Iris pigment epithelial cell (primary cell): ENCODE data around the gene EVI2B.
"Not testable (repeated sequence)": the region's sequence is repeated elsewhere in the genome, so short reads cannot be mapped to it uniquely, and the experiment has no call there.

Experiments used
- DNase-seq: peaks from one replicate; pipeline ENCODE4 v3.0.0-alpha.2; 2011; ENCODE audit warnings: low read depth

The EVI2B gene

DNA sequence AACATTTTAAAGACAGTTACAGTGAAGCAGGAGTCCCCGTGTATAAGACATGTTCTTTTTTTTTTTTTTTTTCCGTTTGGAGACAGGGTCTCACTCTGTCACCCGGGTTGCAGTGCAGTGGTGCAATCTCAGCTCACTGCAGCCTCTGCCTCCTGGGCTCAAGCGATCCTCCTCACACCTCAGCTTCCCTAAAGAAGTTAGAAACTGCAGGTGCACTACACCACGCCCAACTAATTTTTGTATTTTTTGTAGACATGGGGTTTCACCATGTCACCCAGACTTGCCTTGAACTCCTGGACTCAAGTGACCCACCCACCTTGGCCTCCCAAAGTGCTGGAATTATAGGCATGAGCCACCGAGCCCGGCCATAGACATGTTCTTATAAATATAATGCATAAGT, 3.0 kb downstream of the EVI2B start:
- DNase-seq, result no peak

DNA sequence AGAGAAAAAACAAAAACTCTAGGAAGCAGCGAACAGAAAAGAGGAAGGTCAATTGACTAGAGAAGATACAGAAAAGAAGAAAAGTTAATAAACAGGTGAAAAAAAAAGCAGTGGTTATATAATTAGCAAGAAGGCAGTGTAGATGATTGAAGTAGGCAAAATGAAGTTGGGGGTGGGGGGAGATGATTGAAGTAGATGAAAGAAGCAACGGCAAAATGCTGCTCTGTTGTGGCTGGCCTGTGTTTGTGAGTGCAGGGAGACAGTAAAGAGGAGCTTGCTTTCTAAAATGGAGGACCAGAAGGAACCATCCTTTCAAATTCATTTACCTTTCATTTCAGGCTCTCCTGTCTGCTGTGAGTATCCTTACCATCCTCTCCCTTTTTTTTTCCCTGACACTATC, 3.6 kb downstream of the EVI2B start:
- no peak for DNase-seq

DNA sequence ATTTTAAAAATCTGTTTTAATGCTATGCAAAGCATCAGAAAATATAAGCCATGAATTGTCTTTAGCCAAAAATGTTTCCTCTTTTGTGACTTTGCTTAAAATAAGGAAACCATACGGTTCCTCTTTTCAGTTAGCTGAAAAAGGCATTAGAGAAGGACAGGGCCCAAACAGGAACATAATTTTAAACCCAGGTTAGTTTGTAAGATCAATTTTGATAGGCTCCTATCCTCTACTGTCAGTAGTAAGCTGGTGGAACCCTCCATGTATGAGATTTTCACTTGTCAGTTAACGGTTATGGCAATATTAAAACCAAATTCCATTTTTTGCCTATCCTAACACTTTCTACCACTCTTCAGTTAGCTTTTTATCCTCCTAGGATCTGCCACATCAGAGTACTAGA, 4.3 kb downstream of the EVI2B start:
- DNase-seq, result no peak

DNA sequence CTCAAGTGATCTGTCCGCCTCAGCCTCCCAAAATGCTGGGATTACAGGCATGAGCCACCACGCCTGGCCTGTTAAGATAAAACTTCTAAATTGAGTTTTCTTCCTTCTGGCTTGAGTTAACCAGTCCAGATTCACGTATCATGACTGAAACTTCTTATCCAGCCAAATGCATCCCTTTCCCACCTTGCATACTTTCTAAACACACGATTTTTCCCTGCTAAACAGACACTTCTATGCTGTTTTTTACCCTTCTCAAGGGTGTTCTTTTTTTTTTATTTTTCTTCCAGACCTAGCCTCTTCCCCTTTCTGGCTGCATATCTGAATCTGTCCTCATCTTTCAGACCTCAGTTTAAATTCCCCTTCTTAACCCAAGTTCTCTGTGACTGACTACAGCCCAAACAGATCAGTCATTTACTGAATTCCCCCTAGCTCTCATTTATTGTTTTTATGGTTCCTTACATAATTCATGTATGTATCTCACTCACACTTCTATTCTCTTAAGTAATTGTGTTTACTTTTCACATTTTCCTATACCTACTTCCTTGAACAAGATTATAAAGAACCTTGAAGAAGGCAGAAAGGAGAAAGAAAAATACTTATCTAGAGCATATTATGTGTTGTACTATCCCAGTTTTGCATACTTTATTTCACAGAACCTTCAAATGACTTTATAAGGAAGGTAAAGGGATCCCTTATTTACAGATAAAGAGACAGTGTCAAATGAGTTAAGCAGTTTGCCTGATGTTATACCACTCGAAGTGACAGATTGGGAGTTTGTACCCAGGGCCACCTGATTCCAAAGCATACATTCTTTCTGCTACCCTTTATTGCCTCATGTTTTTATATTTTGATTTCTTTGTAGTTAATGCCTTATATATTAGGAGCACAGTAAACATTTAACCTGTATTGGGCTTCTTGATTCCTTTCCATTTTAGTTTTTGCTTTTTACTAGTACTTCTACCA, 5.2 kb downstream of the EVI2B start:
- no peak for DNase-seq

DNA sequence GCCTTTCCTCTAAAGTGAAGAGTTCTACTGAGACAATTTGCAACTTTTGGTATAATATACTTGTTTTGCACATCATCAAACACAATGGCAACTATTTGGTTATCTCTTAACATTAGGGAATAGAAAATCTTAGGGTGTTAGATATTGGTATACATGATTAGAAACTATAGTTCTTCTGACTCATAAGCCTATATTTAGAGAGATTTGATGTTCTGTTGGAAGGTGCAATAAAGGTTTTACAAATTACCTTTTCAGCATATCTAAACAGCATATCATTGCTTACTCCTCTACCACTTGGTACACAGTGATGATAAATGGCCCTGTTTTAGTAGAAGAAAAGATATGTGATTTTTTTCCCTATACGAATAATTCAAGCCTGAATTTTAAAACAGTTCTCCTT, 6.2 kb downstream of the EVI2B start:
- no peak for DNase-seq

DNA sequence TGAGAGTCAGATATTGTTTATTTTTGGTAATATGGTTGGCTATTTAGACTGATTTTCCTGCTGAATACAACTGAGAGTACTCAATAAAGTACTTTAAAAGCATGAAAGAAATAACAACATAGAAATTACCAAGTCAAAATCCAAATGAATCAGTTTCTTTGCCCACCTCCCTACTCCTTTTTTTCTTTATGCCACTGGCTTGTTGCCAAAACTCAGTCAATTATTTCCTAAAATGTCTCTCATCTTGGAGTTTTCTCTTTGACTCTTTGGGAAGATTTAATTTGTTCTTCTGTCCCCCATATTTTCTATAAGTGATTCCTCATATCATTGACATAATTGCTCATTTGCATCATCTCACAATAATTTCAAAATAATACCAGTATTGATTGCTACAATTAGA, 14.2 kb downstream of the EVI2B start:
- no peak for DNase-seq

DNA sequence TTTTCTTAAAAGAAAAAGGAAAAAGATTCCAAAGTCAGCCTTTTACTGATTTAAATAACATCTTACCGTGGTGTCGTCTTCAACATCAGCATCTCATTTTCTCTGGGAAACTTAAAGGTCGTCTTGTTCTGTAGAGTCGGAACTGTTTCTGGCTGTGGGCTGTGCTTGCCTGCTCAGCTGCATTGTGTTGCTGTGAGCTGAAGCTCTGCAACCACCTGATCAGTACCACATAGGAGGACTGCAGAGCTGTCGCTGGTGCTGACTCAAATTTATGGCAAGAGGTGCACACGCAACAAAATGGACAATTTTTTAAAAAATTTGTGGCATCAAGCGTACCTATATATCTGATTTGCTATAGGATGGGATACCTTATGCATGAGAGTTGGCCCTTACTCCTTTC, 16.8 kb downstream of the EVI2B start, which contains the start of gene OMG:
Gene OMG (minus strand): TSS at position 150 of the 400 bp plus-strand sequence. CDS start 908 bp downstream, outside the sequence.
- no peak for DNase-seq

DNA sequence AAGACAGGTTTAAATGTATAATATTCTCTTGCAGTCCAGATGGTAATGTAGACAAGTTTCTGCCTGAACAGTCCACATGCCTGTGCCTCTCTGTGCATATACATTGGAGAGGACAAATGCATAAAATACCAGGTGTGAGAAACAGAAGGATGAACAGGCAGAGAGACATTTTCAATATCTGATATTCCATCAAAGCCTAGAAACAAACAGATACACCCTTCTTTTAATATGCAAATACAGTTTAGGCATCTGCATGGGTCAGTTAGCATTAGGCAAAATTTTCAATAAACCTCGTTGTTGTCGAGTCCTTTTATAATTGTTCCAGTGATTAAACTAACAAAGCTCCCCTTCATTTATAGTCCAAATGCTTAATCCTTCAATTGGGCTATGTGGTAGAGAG, 17.7 kb downstream of the EVI2B start:
- DNase-seq, result no peak

DNA sequence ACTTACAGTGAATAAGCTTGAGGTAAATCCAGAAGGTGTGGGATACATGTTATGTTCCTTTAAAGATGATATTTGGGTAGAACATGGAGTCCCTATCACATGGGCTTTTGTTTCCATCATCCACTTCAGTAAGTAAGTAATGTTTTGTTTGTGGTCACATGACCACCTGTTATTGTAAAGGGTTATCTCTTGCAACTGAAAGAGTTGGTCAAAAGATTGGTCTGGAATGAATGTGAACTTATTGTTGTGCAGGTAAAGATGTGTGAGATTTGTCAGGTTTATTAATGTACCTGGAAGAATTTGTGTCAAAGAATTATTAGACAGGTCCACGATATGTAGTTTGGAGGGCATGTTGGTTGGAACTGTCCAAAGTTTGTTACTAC, 18.4 kb downstream of the EVI2B start:
- DNase-seq, result no peak

DNA sequence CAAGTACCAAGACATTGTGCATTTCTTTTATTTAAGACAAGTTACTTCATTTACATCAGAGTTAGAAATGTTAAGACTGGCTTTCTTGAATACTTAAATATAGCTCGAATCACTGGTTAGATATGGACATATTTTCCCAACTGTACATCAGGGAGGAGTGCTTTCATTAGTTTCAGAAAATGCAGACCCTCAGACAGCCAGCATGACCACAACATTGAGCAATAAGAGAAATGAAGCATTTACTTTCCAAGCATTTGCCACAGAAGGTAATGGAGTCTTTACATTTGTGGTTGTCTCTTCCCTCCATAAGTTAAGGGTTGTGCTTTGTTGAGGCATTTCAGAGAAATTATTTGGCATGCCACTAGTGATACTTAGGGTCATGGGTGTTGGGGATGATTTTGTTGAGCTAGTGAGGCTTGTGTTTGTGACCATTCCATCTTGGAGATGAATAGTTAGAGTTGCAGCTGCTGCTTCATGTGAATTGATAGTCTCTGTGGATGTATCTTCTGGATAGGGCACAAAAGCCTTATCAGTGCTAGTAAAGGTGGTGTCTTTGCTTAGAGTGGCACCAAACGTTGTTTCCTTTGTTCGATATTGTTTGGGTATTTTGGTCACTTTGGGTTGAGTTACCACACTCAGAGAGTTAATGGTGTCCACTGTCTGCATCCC, 18.9 kb downstream of the EVI2B start:
- DNase-seq, result peak; percentile 50

DNA sequence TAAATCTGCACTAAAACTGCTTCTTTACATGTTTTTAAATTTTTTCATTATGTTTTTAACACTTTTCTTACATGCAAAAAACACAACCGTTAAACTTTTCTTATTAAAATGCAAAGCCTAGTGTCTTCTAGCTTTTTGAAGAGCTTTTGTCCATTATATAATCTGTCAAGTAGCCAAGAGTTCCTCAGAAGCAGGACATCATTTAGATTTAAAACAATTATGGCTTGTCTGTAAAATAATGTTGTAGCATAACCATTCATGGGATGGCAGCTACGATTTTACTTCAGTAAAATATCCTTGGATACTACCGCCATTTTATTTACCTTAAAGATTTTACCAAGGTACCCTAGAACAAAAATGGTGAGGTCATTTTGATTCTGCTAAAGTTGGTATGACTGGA, 19.6 kb downstream of the EVI2B start:
- DNase-seq, result no peak

DNA sequence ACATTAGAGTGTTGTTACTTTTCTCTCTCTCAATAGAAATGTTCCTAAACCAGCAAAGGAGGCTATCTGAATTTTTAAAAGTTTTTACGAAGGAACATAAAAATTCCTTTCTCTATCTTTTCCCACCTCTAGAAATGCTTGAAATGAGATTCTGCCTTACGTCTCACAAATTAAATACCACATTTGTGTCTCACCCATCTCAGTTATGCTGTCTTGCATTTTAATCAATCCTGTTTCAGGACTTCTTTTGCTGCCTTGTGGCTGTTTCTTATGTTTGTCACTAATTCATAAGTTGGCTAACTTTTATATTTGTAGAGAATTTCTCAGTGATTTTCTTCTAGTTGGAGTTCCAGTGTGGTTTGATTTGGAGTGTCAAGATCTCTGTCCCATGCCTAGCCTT, 20.3 kb downstream of the EVI2B start:
- no peak for DNase-seq

DNA sequence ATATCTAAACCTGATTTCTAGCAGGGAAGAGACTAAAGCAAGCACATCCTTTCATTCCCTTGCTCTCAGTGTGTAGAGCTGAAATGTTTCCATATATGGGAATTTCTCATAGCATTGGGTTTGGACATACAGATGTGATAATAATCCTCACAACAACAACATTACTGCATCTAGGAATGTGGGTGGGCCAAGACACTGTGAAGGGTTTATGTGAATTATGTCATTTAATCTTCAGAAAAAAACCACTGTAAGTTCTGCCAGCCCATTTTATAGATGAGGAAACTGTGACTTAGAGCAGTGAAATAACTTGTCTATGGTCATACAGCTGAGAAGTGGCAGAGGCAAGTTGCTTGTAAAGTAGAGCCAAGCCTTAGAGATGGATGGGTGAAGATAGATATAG, 22.0 kb downstream of the EVI2B start:
- peak; percentile 28 for DNase-seq

DNA sequence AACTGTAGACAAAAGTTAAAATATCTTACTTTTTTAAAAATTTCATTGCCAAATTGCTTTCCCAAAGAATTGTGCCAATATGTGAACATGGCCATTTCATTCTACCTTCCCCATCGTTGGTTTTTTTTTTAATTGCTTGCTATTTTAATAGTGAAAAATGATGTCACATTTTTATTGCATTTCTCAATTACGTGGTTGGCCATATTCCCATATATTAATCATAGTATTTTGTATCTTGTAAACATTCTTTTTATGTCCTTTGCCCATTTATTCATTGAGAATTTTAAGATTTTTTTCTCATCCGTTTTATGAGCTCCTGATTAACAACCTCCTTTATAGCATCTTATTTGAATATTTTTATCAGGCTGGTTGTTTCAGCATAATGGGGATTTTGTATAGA, 24.1 kb downstream of the EVI2B start:
- DNase-seq, result no peak

DNA sequence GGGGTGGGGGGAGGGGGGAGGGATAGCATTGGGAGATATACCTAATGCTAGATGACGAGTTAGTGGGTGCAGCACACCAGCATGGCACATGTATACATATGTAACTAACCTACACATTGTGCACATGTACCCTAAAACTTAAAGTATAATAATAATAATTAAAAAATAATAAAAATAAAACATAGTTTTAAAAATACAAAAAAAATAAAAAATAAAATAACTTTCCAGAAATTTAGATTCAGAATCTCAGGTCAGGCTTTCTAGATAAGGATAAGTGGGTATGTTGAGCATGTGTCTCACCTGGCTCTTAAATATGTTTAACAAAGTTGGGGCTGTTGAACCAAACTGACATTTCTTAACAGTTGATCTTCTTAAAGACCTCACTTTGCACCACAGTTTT, 25.9 kb downstream of the EVI2B start:
- not testable (repeated sequence) for DNase-seq

DNA sequence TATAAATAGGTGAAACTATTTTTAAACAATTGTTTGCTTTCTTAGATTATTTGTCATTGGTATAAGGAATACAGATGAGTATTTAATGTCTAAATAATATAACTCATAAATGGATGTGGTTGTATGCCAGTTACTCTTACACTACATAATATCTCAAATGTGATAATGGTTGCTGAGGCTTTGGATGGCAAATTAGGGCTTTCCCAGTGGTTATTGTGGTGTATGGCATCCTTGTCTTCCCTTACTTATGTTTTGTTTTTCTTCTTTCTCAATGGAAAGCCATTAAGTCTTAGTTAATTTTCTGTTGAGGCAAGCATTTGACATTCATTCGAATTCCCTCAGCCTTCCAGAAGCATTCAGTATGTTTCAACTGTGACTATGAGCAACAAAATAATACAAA, 27.3 kb downstream of the EVI2B start:
- no peak for DNase-seq

DNA sequence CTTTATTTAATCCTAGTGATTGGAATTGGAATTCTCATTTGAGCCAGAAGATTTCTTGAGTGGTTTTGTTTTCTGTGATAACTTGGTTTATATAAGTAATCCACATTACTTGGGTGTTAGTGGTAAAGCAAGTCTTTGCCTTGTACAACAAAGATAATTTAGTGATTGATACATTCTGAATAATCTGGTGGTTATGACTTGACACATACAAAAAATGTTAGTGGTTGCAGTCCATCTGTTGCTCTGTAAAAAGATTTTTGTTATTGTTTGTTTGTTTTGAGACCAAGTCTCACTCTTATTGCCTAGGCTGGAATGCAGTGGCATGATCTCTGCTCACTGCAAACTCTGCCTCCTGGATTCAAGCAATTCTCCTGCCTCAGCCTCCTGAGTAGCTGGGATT, 30.0 kb downstream of the EVI2B start:
- no peak for DNase-seq

DNA sequence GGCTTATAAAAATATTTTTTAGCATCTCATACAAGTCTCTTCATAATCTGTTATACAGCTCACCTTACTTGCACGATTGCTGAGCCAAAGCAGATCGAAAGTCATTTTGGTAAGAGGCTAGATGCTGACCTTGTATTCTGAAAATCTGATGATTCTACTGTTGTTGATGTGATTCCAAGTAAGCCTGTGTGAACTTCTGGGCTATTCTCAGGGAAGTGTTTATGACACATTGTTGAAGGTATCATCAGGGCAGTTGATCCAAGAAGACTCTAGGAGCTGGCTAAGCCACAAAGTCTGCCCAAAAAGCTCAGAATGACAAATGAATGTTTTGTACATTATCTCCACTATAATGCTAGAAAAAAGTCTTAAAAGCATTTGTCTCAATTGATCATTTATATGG, 32.8 kb downstream of the EVI2B start:
- DNase-seq, result no peak

DNA sequence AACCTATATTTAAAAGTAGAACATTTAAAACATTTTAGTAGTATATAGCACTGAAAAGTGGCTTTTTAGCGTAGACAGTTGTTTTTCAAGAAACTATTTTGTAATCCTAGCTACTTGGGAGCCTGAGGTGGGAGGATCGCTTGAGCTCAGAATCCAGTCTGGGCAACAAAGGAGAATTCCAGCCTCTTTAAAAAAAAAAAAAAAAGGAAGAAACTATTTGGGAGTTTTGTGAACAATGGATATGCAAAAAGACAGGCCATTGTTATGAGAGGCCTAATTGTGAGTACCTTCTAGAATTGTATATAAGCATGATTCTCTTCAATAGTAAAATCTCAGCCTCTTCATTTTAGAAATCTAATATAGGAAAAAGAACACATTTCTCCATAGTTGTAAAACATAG, 34.5 kb downstream of the EVI2B start:
- no peak for DNase-seq

DNA sequence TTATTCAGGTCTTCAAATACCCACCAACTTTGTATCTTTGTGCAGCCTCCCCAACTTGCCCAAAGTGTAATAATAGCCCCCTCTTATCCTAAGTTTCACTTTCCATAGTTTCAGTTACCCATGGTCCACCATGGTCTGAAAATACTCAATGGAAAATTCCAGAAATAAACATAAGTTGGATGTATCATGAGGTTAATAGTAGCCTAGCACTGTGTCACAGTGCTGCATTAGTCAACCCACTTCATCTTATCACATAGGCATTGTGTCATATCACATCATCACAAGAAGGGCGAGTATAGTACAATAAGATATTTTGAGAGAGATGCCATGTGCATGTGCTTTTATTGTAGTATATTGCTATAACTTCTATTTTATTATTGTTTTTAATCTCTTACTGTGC, 38.7 kb downstream of the EVI2B start:
- DNase-seq, result peak; percentile 14

DNA sequence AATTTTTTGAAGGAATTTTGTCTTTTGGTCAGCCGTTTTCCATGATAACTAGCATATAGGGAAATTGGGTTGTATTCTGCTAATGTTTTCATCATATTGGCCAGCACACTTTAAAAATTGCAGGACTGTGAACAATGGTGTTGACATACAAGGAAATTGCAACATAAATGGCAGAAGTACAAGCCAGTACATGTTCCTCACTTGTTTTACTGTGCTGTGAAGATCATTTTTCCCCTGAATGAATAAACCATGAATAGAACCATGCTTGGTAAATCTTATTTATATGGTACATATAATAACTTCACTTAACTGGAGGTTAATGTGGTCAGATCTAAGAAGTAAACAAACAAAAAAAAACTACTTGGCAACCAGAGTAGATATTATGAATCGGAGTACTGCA, 39.6 kb downstream of the EVI2B start:
- DNase-seq, result peak; percentile 86

DNA sequence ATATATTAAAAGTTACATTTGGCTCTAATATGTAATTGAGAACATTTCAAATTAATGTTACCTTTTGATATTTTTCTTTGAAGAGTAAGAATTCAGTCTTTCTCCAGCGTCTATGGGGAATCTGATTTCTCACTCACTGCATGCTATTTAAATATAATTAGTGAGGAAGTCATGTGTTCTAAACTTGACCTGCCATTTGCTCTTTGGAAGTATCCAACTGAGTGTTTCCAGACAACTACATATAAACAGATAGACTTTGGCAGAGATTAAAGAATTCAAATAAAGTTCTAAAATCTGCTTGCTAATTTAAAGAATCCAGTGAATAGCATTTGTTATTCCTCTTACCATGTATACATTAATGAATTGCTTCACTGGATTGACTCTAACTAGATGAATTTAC, 40.3 kb downstream of the EVI2B start:
- DNase-seq, result no peak

DNA sequence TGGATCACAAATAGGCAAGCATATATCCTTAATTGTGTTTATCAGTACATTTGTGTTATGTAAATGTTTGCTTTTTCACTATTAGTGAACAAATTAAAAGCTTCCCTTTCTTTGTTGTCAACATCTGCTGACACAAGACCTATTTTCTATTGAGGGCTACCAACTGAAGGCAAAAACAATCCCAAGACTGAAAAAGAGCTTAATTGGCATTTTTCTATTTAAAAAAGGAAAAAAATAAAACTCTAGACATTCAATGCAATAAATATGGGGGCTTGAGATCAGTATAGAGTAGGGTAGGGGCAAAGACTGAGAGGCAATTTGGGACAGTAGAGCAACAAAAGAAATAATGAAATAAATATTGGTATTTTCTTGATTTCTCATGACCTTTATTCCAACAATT, 41.1 kb downstream of the EVI2B start:
- DNase-seq, result no peak

DNA sequence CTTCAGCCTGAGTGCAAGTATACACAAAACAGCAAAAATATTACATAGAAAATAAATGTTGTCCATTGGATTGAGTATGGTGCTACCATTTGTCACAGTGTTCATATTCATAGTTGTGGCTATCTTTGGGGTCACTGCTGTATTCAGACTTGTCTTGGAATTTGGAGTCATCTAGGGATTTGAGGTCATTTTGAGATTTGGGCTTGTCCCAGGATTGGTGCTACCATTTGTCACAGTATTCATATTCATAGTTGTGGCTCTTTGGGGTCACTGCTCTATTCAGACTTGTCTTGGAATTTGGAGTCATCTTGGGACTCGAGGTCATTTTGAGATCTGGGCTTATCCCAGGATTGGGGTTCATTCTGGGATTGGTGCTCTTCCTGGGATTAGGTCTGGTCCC, 41.6 kb downstream of the EVI2B start:
- no peak for DNase-seq
